Fibroblast of skin of right quadriceps (primary cell): ENCODE measurements around the gene FGF22.

Source experiments
- DNase-seq: peaks from one replicate; pipeline ENCODE4 v3.0.0-alpha.2; 2013

The FGF22 gene

DNA sequence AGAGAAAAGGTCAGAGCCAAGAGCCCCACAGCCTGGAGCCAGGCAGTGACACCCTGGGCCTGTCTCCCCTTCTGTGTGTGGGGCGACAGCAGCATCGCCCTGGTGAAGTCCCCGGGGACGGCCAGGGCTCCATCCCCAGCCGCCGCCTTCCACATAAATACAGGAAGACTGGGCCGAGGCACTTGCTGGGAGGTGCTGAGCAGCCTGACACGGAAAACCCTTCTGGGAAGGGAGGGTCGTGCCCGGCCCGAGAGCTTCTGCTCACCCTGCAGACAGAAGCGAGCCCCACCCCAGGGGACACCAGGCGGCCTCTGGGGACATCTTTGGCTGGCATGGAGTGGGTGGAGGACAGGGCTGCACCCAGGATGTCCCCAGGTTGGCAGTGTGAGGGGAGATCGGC, 5.1 kb downstream of the FGF22 start:
- no peak for DNase-seq

DNA sequence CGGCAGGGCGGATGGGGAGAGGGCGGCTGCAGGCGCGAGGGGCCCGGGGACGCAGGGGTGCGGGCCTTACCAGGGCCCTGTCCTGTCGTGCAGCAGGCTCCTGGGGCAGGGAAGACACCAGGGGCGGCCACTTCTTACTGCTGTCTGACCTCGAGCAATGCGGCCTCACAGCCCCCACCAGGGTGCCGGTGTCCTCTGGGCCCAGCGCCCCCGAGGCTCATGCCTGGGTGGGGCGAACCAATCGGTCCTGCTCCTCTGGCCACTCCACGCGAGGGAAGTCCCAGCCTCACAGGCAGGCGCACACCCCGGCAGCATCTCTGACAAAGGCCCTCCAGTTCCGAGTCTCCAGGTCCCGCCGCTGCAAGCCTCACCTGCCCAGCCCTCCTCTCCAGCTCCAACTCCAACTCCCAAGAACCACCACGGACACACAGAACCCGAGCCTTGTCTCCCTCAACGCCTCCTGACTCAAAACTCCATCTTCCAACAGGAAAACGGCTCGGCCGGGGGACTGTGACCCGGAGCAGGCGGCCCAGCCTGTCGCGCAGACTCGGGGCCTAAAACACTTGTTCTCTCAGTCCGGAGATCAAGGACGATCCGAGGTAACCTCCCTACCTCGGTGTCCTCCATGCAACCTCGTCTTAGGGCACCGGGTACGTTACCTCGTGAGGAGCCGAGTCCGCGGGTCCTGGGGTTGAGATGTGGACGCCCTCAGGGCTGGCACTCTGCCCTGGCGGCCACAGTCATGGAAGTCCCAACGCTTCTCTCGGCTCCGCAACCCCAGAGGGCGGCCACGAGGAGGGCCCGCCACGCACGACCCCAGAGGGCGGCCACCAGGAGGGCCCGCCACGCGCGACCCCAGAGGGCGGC, 6.5 kb downstream of the FGF22 start:
- no peak for DNase-seq

DNA sequence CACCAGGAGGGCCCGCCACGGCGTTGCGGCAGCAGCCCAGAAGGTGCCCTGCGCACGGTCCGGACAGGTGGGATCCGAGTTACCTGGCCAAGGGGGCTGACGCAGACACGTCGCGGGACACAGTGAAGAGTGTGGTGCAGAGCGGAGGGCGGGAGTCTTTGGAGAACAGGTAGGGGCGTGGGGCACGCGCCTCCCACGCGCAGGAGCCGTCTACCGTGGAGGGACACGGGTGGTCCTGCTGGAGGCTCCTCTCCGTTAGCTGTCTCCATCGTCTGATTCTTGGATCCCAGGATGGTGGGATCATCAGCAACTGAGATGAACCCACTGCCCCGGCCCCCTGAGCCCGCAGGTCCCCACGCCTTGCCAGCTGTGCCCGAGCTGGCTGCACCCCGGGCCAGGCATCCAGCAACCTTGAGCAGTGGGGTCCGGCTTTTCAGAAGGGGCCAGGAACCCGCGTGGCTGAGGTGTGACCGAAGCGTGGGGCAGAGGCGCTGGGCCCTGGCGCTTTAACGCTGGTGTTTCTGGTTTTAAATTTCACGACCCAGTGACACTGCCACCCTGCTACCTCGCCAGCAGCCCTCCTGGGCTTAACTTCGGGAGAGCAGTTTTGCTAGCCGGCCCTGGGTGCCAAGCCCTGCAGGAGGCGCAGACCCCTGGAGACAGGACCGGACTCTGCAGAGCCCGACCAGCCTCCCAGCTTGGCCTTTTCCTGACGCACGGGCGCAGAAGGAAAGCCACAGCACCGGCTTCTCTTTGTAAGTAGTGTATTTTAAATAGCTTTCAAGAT, 7.3 kb downstream of the FGF22 start:
- DNase-seq, result no peak

DNA sequence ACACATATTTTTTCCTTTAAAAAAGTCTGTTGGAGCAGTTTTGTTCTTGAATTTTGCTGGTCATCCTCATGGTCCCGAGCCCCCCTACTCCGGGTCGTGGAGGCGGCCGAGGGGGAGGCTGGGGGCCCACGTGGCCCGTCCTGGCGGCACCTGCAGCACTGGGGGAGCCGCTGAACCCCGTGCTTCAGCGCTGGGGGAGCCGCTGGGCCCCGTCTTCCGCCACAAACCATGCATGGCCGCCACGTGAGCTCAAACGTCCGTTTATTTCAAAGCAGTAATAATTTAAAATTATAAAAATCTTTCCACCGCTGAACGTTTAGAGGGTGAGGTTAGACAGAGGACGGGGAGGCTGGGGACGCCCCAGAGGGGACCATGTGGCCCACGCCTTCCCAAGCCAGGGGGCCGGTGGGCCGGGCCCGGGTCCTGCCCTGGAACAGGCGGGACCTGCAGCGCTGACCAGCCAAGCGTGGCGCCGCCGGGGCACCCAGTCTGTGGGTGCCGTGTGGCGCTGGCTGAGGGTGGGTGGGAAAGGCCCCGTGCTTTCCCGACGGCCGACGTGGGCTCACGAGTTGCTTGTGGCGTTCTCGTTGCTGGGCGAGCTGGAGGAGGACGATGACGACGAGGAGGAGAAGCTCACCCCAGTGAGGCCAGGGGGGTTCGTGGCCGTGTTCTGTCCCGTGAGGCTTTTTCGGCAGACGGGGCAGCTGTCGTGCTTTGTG, 8.0 kb downstream of the FGF22 start:
- no peak for DNase-seq

DNA sequence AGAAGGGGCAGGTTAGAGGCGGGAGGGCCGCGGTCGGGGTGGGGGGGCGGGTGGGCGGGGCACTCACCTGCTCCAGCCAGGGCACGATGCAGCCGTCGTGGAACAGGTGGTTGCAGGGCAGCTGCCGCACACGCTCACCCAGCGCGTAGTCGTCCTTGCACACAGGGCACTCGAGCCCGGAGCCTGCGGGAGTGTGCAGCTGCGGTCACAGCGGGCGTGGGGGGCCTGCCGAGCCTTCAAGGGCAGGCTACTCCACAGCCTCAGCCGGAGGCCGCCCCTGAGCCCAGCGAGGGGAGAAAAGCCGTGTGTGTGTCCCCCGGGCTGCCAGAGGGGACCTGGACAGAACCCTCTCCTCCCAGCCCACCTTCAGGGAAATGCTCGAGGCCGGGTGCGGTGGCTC, 8.6 kb downstream of the FGF22 start:
- no peak for DNase-seq

DNA sequence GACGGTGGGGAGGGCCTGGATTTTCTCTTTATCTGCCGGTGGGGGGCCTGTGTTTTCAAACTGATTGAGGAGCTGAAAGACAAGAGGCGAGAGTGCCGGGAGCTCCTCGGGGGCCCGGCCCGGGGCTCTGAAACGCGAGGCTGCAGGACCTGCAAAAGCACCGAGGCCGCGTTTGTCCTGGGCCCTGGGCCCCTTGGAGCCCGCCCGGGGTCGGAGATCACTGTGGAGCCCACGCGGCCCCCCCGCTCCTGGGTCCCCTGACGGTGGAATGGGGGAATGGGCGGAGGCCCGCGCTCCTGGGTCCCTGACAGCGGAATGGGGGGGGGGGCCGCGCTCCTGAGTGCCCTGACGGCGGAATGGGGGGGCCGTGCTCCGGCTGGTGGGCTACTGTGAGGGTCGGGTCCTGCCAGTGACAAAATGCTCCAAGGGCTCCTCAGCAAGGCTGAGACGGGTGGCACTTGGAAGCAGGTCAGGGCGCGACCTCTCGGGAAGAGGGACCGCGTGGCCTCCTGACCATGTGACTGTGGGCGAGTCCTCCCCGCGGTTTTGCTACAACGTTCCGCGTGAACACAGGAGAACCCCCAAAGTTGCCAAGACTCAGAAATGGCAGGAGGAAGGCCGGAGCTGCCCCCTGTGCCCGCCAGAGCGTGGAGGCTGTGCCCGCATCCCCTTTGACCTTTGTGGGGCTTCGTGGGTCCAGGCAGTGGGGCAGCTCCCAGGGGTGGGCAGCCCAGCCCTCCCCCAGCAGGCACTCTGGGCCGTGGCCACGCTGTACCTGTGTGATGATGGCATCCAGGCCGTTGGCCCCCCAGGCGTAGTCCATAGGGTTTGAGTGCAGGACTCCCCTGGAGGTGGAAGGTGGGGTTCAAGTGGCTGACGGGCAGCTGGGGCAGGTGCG, 9.5 kb downstream of the FGF22 start:
- DNase-seq, result no peak

DNA sequence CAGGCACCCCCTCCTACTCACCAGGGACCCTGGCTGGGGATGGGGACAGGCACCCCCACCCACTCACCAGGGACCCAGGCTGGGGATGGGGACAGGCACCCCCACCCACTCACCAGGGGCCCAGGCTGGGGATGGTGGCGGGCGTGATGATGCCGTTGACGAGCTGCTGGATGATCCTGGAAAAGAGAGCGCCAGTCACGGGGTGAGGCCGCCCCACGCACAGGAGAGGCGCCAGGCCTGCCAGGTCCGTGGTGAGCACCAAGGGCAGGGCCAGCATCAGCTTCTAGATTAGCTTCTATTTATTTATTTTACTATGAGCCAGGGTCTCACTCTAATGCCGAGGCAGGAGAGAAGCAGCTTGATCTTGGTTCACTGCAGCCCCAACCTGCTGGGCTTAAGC, 10.4 kb downstream of the FGF22 start:
- no peak for DNase-seq

DNA sequence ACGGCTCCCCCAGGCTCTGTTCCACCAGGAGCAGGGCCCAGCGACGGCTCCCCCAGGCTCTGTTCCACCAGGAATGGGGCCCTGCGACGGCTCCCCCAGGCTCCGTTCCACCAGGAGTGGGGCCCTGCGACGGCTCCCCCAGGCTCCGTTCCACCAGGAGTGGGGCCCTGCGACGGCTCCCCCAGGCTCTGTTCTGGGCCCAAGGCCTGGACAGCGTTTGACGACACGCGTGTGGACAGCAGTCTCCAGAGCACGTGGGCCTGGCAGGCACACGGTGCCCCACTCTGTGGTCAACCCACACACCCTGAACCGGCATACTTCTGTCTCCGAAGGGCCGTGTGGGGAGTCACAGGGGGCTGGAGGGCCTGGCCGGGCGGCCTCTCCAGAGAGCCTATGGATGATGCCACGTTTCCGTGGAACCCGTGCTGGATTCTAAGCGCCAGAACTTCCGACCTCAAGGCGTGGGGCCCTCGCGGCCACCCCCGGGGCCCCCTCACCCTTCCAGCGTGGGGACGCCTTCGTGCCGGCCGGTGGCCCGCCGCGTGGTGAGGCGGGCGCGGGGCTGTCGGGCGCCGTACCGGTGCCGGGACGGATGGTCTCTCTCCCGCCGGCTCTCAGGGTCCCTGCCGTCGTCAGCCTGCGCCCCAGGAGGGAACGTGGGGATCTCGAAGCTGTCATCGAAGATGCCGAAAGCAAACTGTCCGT, 11.6 kb downstream of the FGF22 start:
- no peak for DNase-seq

DNA sequence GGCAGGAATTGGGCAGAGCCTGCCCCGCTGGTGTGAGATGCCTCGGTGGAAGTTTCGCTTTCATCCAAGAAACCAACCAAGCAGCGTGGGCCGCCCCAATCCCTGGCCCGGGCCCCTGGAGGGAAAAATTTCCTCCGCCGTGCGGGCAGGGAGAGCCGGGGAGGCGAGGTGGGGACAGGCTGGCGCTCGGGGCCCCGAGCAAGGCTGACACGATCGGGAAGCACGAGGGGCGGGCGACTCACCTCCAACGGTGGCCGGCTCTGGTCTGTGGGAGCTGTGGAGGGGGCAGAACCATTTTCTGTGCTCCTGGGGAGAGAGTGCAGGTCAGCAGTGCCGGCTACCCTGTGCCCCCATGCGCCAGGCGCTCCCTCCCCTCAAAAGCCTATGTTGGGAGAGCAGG, 12.3 kb downstream of the FGF22 start:
- no peak for DNase-seq

DNA sequence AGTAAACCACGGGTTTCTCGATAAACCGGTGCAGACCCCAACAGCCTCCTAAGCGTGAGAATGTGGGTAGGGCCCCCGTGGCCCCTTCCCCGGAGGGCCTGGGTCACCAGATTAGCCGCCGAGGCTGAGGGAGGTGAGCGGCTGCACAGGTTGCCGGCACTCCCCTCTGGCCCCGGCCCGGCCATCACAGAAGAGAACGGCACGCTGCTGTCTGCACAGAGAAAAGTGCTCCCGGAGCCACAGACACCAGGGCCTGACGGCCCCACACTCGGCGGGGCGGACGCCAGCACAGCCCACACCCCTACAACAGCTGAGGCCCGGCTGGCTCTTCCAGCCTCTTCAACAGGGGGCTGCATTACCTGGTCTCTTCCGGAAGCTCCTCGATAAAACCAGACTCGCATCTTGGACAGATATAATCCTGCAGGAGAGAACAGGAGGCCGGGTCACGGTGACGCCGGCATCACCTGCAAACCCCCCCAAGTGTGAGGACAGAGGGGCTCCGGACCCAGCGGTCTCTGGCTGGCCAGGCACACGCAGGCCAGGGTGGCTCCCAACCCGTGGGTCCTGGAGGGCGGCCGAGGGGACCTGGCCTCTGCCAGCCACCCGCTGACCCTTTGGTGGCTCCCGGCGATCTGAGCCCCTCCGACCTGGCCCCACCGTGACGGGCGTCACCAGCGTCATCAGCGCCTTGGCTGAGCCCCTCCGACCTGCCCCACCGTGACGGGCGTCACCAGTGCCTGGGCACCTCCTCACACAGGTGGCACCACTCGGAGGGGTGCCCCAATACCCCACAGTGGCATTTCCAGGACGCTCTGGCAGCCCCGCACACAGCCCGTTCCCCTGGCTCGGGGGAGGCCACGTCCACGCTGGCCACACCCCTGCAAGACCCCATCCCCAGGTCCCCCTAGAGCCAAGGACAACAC, 13.0 kb downstream of the FGF22 start:
- DNase-seq, result no peak

DNA sequence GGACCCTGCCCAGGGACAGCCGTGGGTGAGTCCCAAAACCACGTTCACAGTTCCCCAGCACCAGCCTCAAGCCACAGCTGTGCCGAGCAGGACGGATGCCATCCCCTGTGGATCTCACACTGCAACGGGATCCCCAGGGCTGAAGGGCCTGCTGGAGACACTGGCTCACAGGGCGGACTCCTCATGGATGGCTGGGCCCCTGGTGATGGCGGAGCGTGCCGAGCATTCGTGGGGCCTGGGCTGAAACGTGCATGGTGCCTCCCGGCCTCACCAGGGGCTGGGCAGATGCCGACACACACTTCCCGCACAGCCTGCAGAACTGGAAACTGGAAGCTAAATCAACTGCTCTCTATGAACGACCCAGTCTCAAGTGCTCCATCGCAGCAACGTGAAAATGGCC, 13.7 kb downstream of the FGF22 start:
- DNase-seq, result no peak

DNA sequence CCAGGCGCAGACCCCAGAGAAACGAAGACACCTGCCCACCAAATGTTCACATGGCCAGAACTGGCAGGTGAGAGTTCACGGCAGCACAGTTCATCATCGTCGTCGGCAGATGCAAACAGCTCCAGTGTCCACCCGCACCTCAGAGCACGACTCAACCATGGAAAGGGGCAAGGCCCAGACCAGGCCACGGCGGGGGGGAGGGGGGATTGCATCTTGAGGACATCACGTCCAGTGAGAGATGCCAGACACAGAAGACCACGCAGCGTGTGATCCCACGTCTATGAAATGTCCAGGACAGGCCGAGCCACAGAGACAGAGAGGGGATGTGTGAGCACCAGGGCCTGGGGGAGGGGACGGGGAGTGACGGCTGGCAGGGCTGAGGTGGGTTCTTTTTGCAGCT, 16.0 kb downstream of the FGF22 start:
- no peak for DNase-seq

DNA sequence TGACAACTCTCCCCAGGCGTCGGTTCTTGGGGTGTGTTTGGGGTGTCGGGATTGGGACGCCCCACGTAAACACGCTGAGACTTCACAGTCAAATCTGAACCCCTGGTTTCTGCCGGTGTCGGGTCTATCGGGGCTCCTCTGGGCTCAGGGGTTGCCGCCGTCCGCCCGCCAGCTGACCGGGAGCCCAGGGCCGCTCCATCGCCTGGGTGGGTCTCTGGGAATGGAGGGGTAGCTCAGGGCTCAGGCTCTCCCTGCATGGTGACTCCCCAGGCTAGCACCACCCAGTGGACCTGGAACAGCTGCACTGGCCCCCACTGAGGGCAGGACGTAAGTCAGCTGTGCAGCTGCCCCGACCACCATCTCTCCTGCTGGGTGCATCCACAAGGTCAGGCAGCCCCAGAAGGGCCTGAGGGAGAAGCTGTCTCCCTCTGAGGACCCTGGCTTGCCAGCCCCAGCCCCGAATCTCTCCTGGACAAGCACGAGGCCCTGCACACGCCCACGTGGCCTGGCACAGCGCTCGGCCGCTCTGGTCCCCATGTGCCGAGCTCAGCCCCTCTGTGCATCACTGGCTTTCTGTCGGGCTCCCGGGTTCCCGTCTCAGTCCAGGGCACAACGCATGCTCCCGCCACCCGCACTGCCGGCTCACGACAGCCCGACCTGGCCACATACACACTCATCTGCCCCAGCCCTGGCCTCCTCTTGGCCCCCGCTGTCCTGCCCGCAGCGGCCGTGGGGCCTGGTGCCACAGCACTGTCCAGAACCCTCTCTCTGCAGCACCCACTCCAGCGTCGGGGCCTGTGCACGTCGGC, 17.3 kb downstream of the FGF22 start:
- DNase-seq, result no peak

DNA sequence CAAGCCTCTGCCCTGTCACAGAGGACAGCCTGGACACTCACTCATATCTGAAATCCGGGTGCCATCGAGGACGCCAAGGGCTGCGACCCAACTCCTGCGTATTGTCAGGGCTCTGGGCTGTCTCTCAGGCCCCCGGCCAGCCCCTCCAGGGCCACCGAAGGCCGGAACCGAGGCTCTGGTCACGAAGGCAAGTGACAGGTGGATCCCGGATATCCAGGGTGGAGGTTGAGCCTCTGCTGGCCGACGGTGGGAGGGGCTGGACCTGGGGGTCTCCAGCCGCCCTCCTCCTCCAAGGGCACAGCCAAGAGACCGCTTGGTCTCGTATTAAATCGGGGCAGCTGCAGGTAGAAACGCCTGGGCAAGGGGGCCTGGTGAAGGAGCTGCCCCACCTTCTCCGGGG, 17.9 kb downstream of the FGF22 start:
- DNase-seq, result no peak

DNA sequence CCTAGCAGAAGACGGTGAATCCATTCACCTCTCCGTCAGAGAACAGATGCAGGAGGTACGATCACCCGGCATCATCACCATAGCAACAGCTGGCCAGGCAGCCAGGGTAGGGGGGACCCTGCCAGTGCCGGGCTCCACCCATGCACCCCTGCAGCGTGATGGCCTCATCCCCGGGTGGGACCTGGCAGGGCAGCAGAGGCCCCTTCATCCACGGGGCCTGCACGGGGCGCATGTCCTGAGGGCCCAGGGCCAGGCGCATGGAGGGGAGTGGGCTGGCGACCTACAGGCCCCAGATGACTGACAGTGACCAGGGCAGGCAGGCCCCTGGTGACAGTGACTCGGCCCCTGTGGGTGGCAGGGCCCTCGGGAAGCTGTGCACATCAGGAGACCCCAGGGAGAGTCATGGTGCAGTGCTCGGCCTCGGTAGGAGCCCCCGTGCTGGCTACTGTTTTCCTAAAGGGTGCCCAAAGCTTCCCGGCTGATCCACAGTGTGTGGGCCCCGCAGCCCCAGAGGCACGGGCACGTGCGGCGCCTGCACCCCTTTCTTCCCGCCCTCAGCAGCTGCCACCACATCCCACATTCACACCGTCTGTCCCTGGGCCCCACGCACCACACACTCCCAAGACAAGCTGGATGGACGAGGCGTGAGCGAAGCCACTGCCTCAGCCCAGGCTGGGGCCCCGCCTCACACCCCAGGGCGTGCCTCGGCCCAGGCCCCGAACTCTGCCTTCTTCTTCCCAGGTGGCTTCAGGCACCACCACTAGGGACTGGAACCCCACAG, 18.6 kb downstream of the FGF22 start:
- DNase-seq, result no peak

DNA sequence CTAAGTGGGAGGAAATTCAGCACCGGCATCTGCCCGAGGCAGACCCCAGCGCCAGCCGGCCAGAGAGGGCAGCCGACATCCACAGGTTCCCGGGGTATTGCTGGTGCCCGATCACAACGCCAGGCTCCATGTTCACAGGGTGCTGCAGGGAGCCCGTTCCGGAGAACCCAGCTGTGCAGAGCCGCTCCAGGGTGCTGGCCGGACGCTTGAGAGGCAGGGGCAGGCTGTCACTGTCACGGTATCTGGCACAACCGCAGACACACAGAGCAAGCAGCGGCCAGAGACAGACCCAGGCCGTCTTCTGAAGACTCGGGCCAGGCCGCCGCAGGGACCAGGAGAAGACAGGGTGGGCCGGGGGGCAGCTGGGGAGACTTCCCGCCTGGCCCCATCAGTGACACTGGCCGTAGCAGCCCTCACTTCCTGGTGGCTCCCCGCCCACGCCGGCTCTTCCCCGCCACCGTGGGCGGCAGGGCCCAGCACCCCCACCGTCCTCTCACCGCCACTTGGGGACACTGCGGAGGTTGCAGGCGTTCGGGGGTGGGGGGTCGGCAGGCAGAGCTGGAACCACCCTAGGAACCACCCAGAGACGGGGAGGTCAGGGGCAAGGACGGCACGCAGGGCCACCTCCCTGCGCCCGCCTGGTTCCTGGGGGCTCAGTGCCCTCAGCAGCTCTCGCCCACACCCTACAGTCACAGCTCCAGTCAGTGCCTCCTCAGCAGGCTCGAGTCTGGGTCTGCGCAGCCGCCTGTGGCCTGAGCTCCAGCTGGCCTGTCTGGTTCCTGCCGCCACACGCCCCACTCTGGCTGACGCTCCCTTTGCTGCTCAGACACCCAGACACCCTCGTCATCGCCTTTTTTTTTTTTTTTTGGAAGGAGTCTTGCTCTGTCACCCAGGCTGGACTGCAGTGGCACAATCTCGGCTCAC, 19.5 kb downstream of the FGF22 start:
- no peak for DNase-seq

DNA sequence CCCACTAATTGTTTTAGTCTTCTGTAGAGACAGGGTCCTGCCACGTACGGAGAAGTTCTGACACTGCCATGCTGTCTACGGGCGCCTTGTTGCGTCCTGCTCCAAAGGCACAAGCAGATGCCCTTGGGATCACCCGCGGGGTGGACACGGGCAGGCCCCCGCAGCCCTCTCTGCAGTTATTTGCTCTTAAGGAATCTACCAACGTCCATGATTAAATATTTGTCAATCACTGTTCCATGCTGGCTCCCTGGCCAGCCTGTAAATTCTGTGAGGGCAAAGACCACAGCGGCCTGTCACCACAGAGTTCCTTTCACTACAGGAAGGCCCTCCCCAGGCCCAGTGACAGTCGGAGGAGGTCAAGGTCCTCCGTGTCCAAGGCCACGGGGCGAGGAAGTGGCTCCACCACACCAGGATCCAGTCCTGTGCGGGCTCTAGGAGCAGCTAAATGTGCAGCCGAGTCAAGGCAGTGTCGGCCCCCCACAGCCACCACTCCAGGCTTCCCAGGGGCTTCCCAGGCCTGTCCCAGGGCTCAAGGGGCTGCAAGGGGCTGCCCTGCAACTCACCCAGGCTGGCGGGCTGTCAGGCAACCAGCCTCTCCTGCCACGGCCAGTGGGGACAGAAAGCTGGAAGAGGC, 21.2 kb downstream of the FGF22 start:
- DNase-seq, result no peak
